Panc1 (cell line): Measurements from ENCODE around the gene LANCL1.

ENCODE experiments used
- POLR2AphosphoS5 ChIP-seq: IDR thresholded peaks from 2 replicates; pipeline ENCODE4 v1.6.1; 2012; ENCODE audit warnings: mild to moderate bottlenecking, low read depth, low read length, moderate library complexity
- TF ChIP-seq, protein P1 (sequence below): fragments of 450-650 bp; IDR thresholded peaks from 2 replicates; pipeline ENCODE4 v1.5.1; 2017; ENCODE audit warnings: mild to moderate bottlenecking

- TF ChIP-seq, protein P1, sequence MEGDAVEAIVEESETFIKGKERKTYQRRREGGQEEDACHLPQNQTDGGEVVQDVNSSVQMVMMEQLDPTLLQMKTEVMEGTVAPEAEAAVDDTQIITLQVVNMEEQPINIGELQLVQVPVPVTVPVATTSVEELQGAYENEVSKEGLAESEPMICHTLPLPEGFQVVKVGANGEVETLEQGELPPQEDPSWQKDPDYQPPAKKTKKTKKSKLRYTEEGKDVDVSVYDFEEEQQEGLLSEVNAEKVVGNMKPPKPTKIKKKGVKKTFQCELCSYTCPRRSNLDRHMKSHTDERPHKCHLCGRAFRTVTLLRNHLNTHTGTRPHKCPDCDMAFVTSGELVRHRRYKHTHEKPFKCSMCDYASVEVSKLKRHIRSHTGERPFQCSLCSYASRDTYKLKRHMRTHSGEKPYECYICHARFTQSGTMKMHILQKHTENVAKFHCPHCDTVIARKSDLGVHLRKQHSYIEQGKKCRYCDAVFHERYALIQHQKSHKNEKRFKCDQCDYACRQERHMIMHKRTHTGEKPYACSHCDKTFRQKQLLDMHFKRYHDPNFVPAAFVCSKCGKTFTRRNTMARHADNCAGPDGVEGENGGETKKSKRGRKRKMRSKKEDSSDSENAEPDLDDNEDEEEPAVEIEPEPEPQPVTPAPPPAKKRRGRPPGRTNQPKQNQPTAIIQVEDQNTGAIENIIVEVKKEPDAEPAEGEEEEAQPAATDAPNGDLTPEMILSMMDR = no peak
- TF ChIP-seq POLR2AphosphoS5 = no peak
These were observed 48.0 kb upstream of the LANCL1 start for GRCh38 chr2:210524533-210524932.
